ENCODE measurements around the gene RXRA.

GRCh38 chr9:134408389-134408788 lies 82.1 kb downstream of the RXRA start:
- no peak for TF ChIP-seq POLR2A (IDR thresholded peaks at IDR 0.05; ENCODE audit: insufficient read depth in 1 of 2, low read depth in 2 of 2, low read length in 2 of 2)
- TF ChIP-seq NONO (IDR thresholded peaks at IDR 0.05) = no peak
- no peak for TF ChIP-seq NONO (CRISPR knock-in tag; conservative IDR thresholded peaks at IDR 0.05)
- TF ChIP-seq POLR2AphosphoS2 (IDR thresholded peaks at IDR 0.05; ENCODE audit: low read depth, low read length) = no peak
- no peak for TF ChIP-seq ZNF644 (CRISPR knock-in tag; IDR thresholded peaks at IDR 0.05; ENCODE audit: low read depth)
- no peak for TF ChIP-seq FOXO1 (CRISPR knock-in tag; IDR thresholded peaks at IDR 0.05)
- no peak for TF ChIP-seq EZH2 (conservative IDR thresholded peaks at IDR 0.05; ENCODE audit: low read depth, low read length)
